HTR-8/SVneo (cell line): ENCODE results near the gene FKBP6.
"Not testable (repeated sequence)": the region's sequence is repeated elsewhere in the genome, so short reads cannot be mapped to it uniquely, and the experiment has no call there.

ENCODE experiments used
- DNase-seq: peaks from one replicate; pipeline ENCODE4 v3.0.0; 2011; ENCODE audit warnings: low spot score, mixed read lengths; ENCODE audit not compliant: insufficient read length
- FAIRE-seq: peaks from 2 replicates; lab custom pipeline; 2011; peaks lifted over from hg19 to GRCh38; lab: Jason Lieb, UNC

Gene FKBP6

GRCh38 chr7:73382934-73383503, 55.1 kb downstream of the FKBP6 start:
- FAIRE-seq (no peak), DNase-seq (no peak)

- DNase-seq (no peak), FAIRE-seq (no peak)
Measured at GRCh38 chr7:73387221-73387828, 59.4 kb downstream of the FKBP6 start.

GRCh38 chr7:73387908-73388414, 60.0 kb downstream of the FKBP6 start:
- FAIRE-seq (no peak), DNase-seq (no peak)

- no peak for DNase-seq
- no peak for FAIRE-seq
Measured at GRCh38 chr7:73391396-73391795, 63.4 kb downstream of the FKBP6 start.

GRCh38 chr7:73394422-73394821, 66.5 kb downstream of the FKBP6 start:
- DNase-seq (no peak), FAIRE-seq (no peak)

GRCh38 chr7:73395538-73396503, 67.9 kb downstream of the FKBP6 start:
- no peak for DNase-seq
- no peak for FAIRE-seq

DNA sequence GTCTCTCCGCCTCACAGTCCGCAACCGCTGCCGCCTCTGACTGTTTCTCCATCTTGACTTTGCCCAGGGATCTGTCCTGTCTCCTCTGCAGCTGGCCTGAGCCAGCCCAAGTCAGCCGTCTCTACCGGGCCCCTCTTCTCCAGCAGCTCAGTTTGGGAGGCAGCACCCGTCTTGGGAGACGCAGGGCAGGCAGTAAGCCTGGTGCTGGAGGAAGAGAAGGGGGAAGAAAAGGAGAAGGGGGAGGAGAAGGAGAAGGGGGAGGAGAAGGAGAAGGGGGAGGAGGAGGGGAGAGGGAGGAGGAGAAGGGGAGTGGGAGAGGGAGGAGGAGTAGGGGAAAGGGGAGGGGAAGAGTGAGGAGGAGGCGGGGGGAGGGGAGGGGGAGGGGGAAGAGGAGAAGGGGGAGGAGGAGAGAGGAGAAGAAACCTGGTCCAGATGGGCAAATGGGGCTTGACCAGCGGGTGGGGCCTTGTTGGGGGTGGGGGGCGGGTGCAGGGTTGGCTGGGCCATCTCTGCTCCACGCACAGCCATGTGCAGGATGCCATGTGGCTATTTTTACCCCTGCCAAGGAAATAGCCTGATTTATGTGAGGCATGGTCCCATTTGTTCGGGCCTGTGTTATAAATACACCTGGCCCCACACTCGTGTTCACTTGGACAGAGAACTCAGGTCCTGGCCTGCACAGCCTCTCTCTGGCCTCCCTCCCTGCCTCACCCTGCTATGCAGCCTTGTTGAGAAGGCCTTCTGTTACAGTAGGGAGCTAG, 69.7 kb downstream of the FKBP6 start:
- FAIRE-seq: no peak
- DNase-seq: no peak

DNA sequence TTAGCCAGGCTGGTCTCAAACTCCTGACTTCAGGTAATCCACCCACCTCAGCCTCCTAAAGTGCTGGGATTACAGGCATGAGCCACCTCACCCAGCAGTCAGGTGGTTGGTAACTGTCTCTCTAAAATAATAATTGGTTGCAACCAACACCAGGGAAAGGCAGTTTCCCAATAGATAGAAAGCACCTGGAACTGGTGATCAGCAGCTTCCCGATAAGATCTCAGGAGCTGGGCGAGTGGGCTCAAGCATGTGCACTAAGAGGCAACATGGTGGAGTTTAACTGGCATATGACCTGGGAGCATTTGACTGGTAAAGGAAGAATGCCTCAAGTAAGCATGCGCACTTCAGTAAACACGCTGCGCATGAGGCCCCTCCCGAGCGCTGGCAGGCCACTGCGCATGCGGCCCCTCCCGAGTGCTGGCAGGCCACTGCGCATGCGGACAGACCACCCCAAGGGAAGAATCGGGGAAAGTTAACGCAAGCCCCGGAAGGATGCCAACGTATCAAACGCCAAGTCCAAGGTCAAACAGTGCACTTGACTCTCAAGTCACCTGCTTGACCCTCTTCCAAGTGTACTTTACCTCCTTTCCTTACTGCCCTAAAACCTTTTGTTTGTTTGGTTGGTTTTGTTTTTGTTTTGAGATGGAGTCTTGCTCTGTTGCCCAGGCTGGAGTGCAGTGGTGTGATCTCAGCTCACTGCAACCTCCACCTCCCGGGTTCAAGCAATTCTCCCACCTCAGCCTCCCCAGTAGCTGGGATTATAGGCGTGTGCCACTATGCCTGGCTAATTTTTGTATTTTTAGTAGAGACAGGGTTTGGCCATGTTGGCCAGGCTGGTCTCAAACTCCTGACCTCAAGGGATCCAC, 71.5 kb downstream of the FKBP6 start:
- FAIRE-seq, DNase-seq: not testable (repeated sequence)

GRCh38 chr7:73404860-73405259, 76.9 kb downstream of the FKBP6 start:
- not testable (repeated sequence) for DNase-seq, FAIRE-seq
